Osteocyte (in vitro differentiated cells): ENCODE data around the gene TMEM250. TPM values are rescaled to one million over a fixed set of nuclear protein-coding genes. Genes with fewer than 3 reads are reported as not detected.
A peak's percentile ranks its signal among the peaks of the same experiment; 100 is the strongest.

Experiments
- DNase-seq: peaks from one replicate; pipeline ENCODE4 v3.0.0; 2021; ENCODE audit warnings: mixed read lengths; ENCODE audit not compliant: unreplicated experiment; ENCODE audit errors: extremely low spot score
- H3K27ac Mint-ChIP-seq: one replicate; pipeline ENCODE4 v1.8.0; 2021; ENCODE audit warnings: mild to moderate bottlenecking, mixed read lengths; ENCODE audit not compliant: unreplicated experiment
- H3K27me3 Mint-ChIP-seq: one replicate; pipeline ENCODE4 v1.8.0; 2021; ENCODE audit warnings: mixed read lengths; ENCODE audit not compliant: unreplicated experiment
- H3K36me3 Mint-ChIP-seq: one replicate; pipeline ENCODE4 v1.8.0; 2021; ENCODE audit warnings: mixed read lengths; ENCODE audit not compliant: unreplicated experiment
- H3K4me1 Mint-ChIP-seq: one replicate; pipeline ENCODE4 v1.8.0; 2021; ENCODE audit warnings: mixed read lengths; ENCODE audit not compliant: unreplicated experiment
- H3K4me3 Mint-ChIP-seq: one replicate; pipeline ENCODE4 v1.8.0; 2021; ENCODE audit warnings: mild to moderate bottlenecking, moderate library complexity, mixed read lengths; ENCODE audit not compliant: unreplicated experiment
- H3K9me3 Mint-ChIP-seq: one replicate; pipeline ENCODE4 v1.8.0; 2021; ENCODE audit warnings: mixed read lengths; ENCODE audit not compliant: unreplicated experiment
- total RNA-seq: library from RNA; stranded (reverse); gene quantifications from 2 replicates; pipeline ENCODE4 v1.2.1, GENCODE V29; 2021
- TF ChIP-seq, protein P1 (sequence below): fragments of 200-600 bp; sonication (generic); IDR thresholded peaks from 2 replicates; pipeline ENCODE4 v1.5.0; 2021; ENCODE audit warnings: antibody characterized with exemption, mild to moderate bottlenecking, moderate library complexity

TMEM250 gene
- total RNA-seq, 1 donor from 2014 or later: 34.0 TPM

DNA sequence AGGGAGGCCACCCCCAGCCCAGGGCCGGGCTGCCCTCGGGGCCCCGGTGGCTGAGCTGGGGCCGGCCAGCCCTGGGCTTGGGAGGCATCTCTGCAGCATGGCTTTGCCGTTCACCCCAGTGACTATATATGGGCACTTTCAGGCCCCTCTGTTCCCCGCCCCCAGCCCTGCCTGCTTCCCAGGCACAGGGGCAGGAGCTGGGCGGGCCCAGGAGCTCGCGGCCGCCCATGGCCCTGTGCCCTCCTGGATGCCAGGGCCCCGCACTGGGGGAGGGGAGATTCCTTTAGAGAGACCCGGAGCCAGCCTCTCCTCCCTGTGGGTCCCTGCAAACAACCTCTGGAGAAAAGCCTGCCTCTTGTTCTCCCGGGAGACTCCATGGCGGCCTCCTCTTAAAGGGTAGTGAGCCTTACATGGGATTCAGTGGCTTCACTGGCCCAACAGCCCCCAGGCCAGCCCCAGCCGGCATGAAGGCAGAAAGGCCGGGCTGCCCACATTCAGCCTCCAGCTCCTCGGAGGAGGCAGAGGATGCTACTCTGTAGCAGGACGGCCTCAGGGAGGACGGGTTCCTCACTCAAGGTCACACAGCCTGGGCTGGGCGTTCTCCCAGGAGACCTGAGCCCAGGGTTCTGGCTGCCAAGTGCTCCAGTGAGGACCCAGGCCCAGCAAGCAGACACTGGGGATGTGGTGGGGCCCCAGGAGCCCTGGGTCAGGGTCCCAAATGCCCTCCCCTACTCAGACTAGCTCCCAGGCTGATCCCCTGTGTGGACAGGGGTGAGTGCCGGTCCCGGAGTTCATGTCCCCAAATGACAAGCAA lies 27.7 kb downstream of the TMEM250 start:
- no peaks in the 10 kb centered on the region for H3K36me3 Mint-ChIP-seq
- H3K27ac Mint-ChIP-seq: peak overlapping the region; percentile 83
- DNase-seq: no peak
- TF ChIP-seq, protein P1, sequence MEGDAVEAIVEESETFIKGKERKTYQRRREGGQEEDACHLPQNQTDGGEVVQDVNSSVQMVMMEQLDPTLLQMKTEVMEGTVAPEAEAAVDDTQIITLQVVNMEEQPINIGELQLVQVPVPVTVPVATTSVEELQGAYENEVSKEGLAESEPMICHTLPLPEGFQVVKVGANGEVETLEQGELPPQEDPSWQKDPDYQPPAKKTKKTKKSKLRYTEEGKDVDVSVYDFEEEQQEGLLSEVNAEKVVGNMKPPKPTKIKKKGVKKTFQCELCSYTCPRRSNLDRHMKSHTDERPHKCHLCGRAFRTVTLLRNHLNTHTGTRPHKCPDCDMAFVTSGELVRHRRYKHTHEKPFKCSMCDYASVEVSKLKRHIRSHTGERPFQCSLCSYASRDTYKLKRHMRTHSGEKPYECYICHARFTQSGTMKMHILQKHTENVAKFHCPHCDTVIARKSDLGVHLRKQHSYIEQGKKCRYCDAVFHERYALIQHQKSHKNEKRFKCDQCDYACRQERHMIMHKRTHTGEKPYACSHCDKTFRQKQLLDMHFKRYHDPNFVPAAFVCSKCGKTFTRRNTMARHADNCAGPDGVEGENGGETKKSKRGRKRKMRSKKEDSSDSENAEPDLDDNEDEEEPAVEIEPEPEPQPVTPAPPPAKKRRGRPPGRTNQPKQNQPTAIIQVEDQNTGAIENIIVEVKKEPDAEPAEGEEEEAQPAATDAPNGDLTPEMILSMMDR: no peak
- H3K4me3 Mint-ChIP-seq: peak overlapping the region; percentile 57
- no peaks in the 10 kb centered on the region for H3K27me3 Mint-ChIP-seq
- H3K9me3 Mint-ChIP-seq: no peaks in the 10 kb centered on the region
- peaks cover 61% of the 10 kb centered on the region for H3K4me1 Mint-ChIP-seq

- no peaks in the 10 kb centered on the region for H3K9me3 Mint-ChIP-seq
- peaks cover 59% of the 10 kb centered on the region for H3K4me1 Mint-ChIP-seq
- DNase-seq: no peak
- TF ChIP-seq, protein P1: no peak
- H3K27me3 Mint-ChIP-seq: no peaks in the 10 kb centered on the region
- H3K36me3 Mint-ChIP-seq: no peaks in the 10 kb centered on the region
- H3K27ac Mint-ChIP-seq: peak overlapping the region; percentile 71
- peak overlapping the region; percentile 5 for H3K4me3 Mint-ChIP-seq
Observed at GRCh38 chr9:136090056-136090735, 28.5 kb downstream of the TMEM250 start.

DNA sequence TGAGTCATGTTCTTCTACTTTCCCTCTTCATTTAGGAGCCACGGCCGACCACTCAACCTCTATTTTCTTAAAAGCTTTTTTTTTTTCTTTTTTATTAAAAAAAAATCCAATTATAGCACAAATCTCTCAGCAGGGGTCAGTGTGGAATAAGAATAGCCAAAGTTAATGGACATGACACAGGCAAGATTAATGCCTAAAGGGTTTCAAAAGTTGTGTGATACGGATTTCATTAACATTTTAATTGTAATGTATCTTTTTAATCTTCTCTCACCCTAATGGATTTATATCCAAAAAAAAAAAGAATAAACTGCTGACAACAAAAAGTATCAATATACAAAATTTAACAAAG lies 29.0 kb downstream of the TMEM250 start:
- H3K36me3 Mint-ChIP-seq: no peaks in the 10 kb centered on the region
- H3K27ac Mint-ChIP-seq: peak overlapping the region; percentile 71

DNA sequence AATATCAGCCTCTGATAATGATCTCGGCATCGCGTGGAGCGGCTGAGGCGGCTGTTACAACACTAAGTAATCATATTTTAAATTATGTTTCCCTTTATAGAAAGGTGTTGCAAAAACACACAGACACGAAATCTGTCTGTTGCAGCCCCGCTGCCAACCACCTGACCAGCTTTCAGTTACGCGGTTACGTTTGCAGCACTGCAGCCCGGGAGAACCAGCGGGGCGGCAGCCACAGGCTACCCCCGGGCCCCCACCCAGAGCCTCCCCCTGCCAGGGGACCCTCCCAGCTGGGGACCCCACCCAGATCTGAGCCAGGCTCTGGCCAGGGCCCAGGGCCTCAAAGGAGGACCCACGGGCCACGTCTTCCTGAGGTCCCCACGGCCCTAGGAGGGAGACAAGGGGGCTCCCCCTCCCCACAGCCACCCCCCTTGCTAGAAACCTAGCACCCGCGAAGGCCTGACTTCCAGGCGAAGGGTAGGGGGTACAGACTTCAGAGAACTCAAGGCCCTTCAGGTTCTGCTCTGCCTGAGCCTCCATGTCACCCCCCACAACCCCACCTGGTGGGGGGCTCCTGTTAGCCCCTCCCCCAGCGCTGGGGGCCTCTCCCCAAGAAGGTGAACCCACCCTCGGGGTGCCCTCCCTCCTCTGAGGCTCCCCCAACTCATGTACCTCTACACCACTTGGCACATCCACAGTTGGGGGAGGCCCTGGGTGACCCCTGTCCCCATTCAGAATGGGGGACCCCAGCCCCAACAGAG lies 29.6 kb downstream of the TMEM250 start:
- TF ChIP-seq, protein P1: no peak
- no peak overlapping the region for H3K4me3 Mint-ChIP-seq
- no peaks in the 10 kb centered on the region for H3K9me3 Mint-ChIP-seq
- peak overlapping the region; percentile 71 for H3K27ac Mint-ChIP-seq
- H3K27me3 Mint-ChIP-seq: no peaks in the 10 kb centered on the region
- peaks cover 65% of the 10 kb centered on the region for H3K4me1 Mint-ChIP-seq
- DNase-seq: no peak
- H3K36me3 Mint-ChIP-seq: no peaks in the 10 kb centered on the region

More for the DNA sequence above, 29.0 kb downstream of the TMEM250 start:
- Mint-ChIP-seq H3K27me3 (no peaks in the 10 kb centered on the region), H3K4me1 (peaks cover 60% of the 10 kb centered on the region), H3K4me3 (peak overlapping the region; percentile 5), H3K9me3 (no peaks in the 10 kb centered on the region)
- no peak for DNase-seq
- TF ChIP-seq, protein P1: peak; percentile 60
